Stimulated activated naive CD4-positive, alpha-beta T cell treated with Interleukin-2 at 50 U/mL for 16 hours (primary cell): Measurements from ENCODE around the gene PKIG.
"Not testable (repeated sequence)": the region's sequence is repeated elsewhere in the genome, so short reads cannot be mapped to it uniquely, and the experiment has no call there.

Source experiments
- DNase-seq: peaks from one replicate; lab custom pipeline; 2025; lab: John Stamatoyannopoulos, UW

The PKIG gene

GRCh38 chr20:44642203-44643153, 60.1 kb downstream of the PKIG start:
- DNase-seq: peak; percentile 14

- DNase-seq: no peak
Observed at GRCh38 chr20:44643154-44643519, 60.8 kb downstream of the PKIG start.

GRCh38 chr20:44643596-44644229, 61.3 kb downstream of the PKIG start:
- DNase-seq: peak; percentile 48

- no peak for DNase-seq
Observed at GRCh38 chr20:44644230-44644617, 61.8 kb downstream of the PKIG start.

GRCh38 chr20:44644667-44645131, 62.3 kb downstream of the PKIG start:
- peak; percentile 29 for DNase-seq

GRCh38 chr20:44646023-44646640, 63.8 kb downstream of the PKIG start:
- no peak for DNase-seq

GRCh38 chr20:44646641-44647274, 64.4 kb downstream of the PKIG start:
- DNase-seq: no peak

GRCh38 chr20:44648068-44648467, 65.7 kb downstream of the PKIG start:
- DNase-seq: no peak

- DNase-seq: no peak
Observed at GRCh38 chr20:44648579-44648978, 66.2 kb downstream of the PKIG start.

- no peak for DNase-seq
Observed at GRCh38 chr20:44649126-44649525, 66.7 kb downstream of the PKIG start.

- DNase-seq: no peak
Observed at GRCh38 chr20:44649976-44650375, 67.6 kb downstream of the PKIG start.

- peak; percentile 27 for DNase-seq
Observed at GRCh38 chr20:44650771-44651433, 68.5 kb downstream of the PKIG start.

- no peak for DNase-seq
Observed at GRCh38 chr20:44651434-44651683, 69.0 kb downstream of the PKIG start.

GRCh38 chr20:44651684-44652423, 69.5 kb downstream of the PKIG start, which contains the start of gene ADA:
Gene ADA, minus strand, starts transcription at chr20:44651699. Its CDS starts 92 bp downstream, at chr20:44651607.
- DNase-seq: peak; percentile 44

- DNase-seq: no peak
Observed at GRCh38 chr20:44653546-44653945, 71.2 kb downstream of the PKIG start.

- not testable (repeated sequence) for DNase-seq
Observed at GRCh38 chr20:44654210-44654609, 71.8 kb downstream of the PKIG start.

GRCh38 chr20:44656448-44656847, 74.1 kb downstream of the PKIG start:
- no peak for DNase-seq

GRCh38 chr20:44657875-44658274, 75.5 kb downstream of the PKIG start:
- no peak for DNase-seq

GRCh38 chr20:44658810-44659209, 76.4 kb downstream of the PKIG start:
- DNase-seq: no peak

GRCh38 chr20:44659931-44660330, 77.6 kb downstream of the PKIG start:
- no peak for DNase-seq

- no peak for DNase-seq
Observed at GRCh38 chr20:44660581-44660980, 78.2 kb downstream of the PKIG start.
